ENCODE measurements around the gene AREL1. TPM values are rescaled to one million over a fixed set of nuclear protein-coding genes. Genes with fewer than 3 reads are reported as not detected.

AREL1 gene
- total RNA-seq, 1 donor from 2014 or later: 22.6 TPM

GRCh38 chr14:74669256-74669655 lies 43.6 kb downstream of the AREL1 start:
- no peak for ATAC-seq (ENCODE audit: poor library complexity)
- no peak for DNase-seq
- intact Hi-C loops (cut with DNase I): no loop called here

- DNase-seq (no peak), ATAC-seq (ENCODE audit: poor library complexity) (no peak)
- intact Hi-C loops (cut with DNase I): no loop called here
These were observed 45.1 kb downstream of the AREL1 start for GRCh38 chr14:74667758-74668157.

- intact Hi-C loops (cut with DNase I): no loop called here
- DNase-seq: no peak
- ATAC-seq (ENCODE audit: poor library complexity): no peak
These were observed 48.2 kb downstream of the AREL1 start for GRCh38 chr14:74664717-74665116.

- peak; percentile 88 for ATAC-seq (ENCODE audit: poor library complexity)
- intact Hi-C loops (cut with DNase I): no loop called here
- DNase-seq: peak; percentile 58
These were observed 49.0 kb downstream of the AREL1 start for GRCh38 chr14:74663884-74664283.

- intact Hi-C loops (cut with DNase I): no loop called here
- ATAC-seq (ENCODE audit: poor library complexity): peak; percentile 77
- DNase-seq: peak; percentile 79
These were observed 51.0 kb downstream of the AREL1 start for GRCh38 chr14:74661726-74662450.

GRCh38 chr14:74660863-74661262 lies 52.0 kb downstream of the AREL1 start:
- intact Hi-C loops (cut with DNase I): no loop called here

GRCh38 chr14:74660167-74660566 lies 52.7 kb downstream of the AREL1 start:
- intact Hi-C loops (cut with DNase I): no loop called here
- DNase-seq (no peak), ATAC-seq (ENCODE audit: poor library complexity) (no peak)

More at GRCh38 chr14:74660863-74661262, 52.0 kb downstream of the AREL1 start:
- ATAC-seq (ENCODE audit: poor library complexity) (no peak), DNase-seq (no peak)

- DNase-seq (no peak), ATAC-seq (ENCODE audit: poor library complexity) (no peak)
- intact Hi-C loops (cut with DNase I): no loop called here
These were observed 54.2 kb downstream of the AREL1 start for GRCh38 chr14:74658535-74659131.

GRCh38 chr14:74656964-74657363 lies 55.9 kb downstream of the AREL1 start:
- ATAC-seq (ENCODE audit: poor library complexity) (no peak), DNase-seq (no peak)
- intact Hi-C loops (cut with DNase I): no loop called here

GRCh38 chr14:74655599-74656395 lies 57.1 kb downstream of the AREL1 start:
- intact Hi-C loops (cut with DNase I): no loop called here
- DNase-seq: no peak
- no peak for ATAC-seq (ENCODE audit: poor library complexity)

GRCh38 chr14:74654931-74655330 lies 57.9 kb downstream of the AREL1 start:
- ATAC-seq (ENCODE audit: poor library complexity): no peak
- intact Hi-C loops (cut with DNase I): no loop called here
- no peak for DNase-seq

GRCh38 chr14:74653386-74654138 lies 59.3 kb downstream of the AREL1 start:
- ATAC-seq (ENCODE audit: poor library complexity) (no peak), DNase-seq (no peak)
- intact Hi-C loops (cut with DNase I): no loop called here

GRCh38 chr14:74652541-74652940 lies 60.3 kb downstream of the AREL1 start:
- peak; percentile 9 for ATAC-seq (ENCODE audit: poor library complexity)
- DNase-seq: no peak
- intact Hi-C loops (cut with DNase I): no loop called here

- ATAC-seq (ENCODE audit: poor library complexity) (no peak), DNase-seq (no peak)
- intact Hi-C loops (cut with DNase I): no loop called here
These were observed 61.8 kb downstream of the AREL1 start for GRCh38 chr14:74650927-74651686.

- intact Hi-C loops (cut with DNase I): no loop called here
- DNase-seq (no peak), ATAC-seq (ENCODE audit: poor library complexity) (no peak)
These were observed 63.2 kb downstream of the AREL1 start for GRCh38 chr14:74649673-74650072.

GRCh38 chr14:74649167-74649566 lies 63.7 kb downstream of the AREL1 start:
- ATAC-seq (ENCODE audit: poor library complexity): no peak
- intact Hi-C loops (cut with DNase I): no loop called here
- no peak for DNase-seq

- DNase-seq: no peak
- intact Hi-C loops (cut with DNase I): no loop called here
- ATAC-seq (ENCODE audit: poor library complexity): no peak
These were observed 64.3 kb downstream of the AREL1 start for GRCh38 chr14:74648601-74649000.

- ATAC-seq (ENCODE audit: poor library complexity) (peak; percentile 5), DNase-seq (no peak)
- intact Hi-C loops (cut with DNase I): no loop called here
These were observed 65.0 kb downstream of the AREL1 start for GRCh38 chr14:74647678-74648461.
